RWPE1 (cell line): ENCODE data around the gene DLGAP1.

Source experiments
- CTCF ChIA-PET: fragments of 350-600 bp; sonication (Branson Sonifier 250); formaldehyde crosslinking; extraction: SDS; loops from one replicate; lab custom pipeline; 2021; lab: Yijun Ruan, JAX
- POLR2A ChIA-PET: fragments of 400-600 bp; formaldehyde crosslinking; extraction: SDS; loops from one replicate; lab custom pipeline; 2020; ENCODE audit warnings: antibody characterized with exemption; ENCODE audit not compliant: low non-redundant PET; lab: Yijun Ruan, JAX
- DNase-seq: peaks from one replicate; pipeline ENCODE4 v3.0.0; 2012; ENCODE audit warnings: low spot score
- H3K27ac ChIP-seq: fragments of 450-650 bp; 2 replicates; pipeline ENCODE4 v1.5.1; 2017
- TF ChIP-seq, protein P1 (sequence below): fragments of 450-650 bp; conservative IDR thresholded peaks from 2 replicates; pipeline ENCODE4 v1.5.1; 2017; ENCODE audit warnings: low read depth, mild to moderate bottlenecking

Gene DLGAP1

DNA sequence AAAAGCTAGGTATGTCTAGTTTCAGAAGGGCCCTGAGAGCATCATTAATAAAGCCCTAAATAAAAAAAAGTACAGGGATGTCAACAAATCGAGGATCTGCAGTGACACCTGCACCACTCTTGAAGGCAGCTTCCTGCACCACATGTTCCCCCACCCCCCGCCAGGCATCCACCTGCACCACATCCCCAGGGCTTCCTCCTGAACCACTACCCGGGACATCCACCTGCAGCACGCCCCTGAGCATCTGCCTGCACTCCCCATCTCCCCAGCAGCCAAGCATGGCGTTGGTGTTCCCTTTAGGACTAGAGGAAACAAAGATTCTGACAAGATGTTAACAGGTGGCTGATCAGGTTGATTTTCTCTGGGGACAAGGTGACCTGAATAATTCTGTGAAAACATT, 55.2 kb downstream of the DLGAP1 start:
- no peak for DNase-seq
- CTCF ChIA-PET: no interaction called here
- TF ChIP-seq, protein P1, sequence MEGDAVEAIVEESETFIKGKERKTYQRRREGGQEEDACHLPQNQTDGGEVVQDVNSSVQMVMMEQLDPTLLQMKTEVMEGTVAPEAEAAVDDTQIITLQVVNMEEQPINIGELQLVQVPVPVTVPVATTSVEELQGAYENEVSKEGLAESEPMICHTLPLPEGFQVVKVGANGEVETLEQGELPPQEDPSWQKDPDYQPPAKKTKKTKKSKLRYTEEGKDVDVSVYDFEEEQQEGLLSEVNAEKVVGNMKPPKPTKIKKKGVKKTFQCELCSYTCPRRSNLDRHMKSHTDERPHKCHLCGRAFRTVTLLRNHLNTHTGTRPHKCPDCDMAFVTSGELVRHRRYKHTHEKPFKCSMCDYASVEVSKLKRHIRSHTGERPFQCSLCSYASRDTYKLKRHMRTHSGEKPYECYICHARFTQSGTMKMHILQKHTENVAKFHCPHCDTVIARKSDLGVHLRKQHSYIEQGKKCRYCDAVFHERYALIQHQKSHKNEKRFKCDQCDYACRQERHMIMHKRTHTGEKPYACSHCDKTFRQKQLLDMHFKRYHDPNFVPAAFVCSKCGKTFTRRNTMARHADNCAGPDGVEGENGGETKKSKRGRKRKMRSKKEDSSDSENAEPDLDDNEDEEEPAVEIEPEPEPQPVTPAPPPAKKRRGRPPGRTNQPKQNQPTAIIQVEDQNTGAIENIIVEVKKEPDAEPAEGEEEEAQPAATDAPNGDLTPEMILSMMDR: no peak
- H3K27ac ChIP-seq: no peak overlapping the region
- POLR2A ChIA-PET: no interaction called here

DNA sequence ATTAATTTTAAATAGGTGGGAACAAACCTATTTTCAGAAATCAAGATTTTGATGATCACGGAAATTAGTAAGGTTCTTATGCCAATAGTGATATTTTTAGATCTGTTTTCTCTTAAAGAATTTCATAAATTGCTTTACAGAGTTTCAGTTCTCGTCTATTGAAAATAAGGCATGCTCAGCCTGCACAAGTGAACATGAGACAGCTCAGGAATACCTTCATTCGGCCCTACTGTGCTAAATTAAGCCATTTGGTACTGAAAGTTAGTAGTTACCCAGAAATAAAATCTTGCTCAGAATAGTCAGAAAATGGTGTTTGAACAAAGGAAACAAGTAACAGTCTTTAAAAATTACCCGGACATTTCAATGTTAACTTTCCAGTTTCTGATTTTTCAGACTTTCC, 60.4 kb downstream of the DLGAP1 start:
- no peak overlapping the region for H3K27ac ChIP-seq
- TF ChIP-seq, protein P1: no peak
- ChIA-PET CTCF (no interaction called here), POLR2A (no interaction called here)
- DNase-seq: no peak

DNA sequence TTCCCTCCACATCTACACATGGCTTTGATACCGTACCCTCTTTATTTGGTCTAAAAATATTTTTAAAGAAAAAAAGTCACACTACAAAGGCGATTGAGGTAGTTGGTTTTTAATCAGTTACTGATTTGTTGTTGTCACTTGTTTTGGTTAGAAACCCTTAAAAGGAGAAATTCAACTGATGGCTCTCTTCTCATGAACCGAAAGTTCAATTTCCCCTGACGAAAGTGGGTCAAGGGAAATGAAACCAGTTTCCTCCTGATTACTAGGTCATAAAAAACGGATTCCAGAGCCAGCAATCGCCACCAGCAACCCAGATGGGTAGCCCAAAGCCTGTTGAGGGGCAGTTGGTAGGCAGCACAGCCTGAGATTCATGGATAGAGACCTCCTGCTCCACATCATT, 63.2 kb downstream of the DLGAP1 start:
- no peak overlapping the region for H3K27ac ChIP-seq
- CTCF ChIA-PET: no interaction called here

DNA sequence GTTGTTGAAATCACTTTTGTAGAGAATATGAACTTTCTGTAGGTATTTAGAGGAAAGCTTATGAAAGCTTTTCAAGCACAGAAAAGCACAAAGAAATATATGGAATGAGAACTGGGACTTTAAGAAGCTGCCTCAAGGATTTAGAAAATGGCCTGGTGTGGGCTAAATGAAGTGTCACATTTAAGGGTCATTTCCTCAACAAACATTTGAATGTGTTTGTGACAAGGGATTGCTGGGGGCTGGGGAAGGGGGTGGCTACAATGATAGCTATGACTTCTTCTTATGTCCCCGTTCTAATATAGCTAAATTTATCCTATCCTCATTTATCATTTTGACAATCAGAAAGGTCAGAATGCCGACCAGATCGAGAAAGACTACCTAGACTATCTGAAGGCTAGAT, 69.2 kb downstream of the DLGAP1 start:
- DNase-seq: no peak
- ChIA-PET CTCF (no interaction called here), POLR2A (no interaction called here)
- TF ChIP-seq, protein P1: no peak
- no peak overlapping the region for H3K27ac ChIP-seq

More for the DNA sequence above, 63.2 kb downstream of the DLGAP1 start:
- POLR2A ChIA-PET: no interaction called here
- DNase-seq: no peak
- TF ChIP-seq, protein P1: no peak

DNA sequence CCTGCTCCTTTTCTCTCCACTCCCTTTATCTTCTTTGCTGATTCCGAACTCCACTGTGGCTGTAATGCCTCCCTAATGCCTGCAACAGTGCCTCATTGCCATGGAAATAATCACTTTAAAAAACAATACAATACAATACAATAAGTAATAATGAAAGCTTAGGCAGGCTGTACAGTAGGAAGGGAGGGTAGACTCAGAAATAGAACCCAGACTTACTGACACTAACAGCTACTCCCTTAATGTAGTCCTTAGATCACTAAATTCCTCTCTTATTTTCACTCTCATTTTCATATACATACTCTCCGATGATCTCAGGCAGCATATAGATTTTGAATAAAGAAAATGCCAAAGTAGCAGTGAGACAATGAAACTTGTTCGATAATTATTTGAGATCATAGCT, 70.2 kb downstream of the DLGAP1 start:
- TF ChIP-seq, protein P1: no peak
- ChIA-PET POLR2A (no interaction called here), CTCF (no interaction called here)
- H3K27ac ChIP-seq: no peak overlapping the region
- no peak for DNase-seq

DNA sequence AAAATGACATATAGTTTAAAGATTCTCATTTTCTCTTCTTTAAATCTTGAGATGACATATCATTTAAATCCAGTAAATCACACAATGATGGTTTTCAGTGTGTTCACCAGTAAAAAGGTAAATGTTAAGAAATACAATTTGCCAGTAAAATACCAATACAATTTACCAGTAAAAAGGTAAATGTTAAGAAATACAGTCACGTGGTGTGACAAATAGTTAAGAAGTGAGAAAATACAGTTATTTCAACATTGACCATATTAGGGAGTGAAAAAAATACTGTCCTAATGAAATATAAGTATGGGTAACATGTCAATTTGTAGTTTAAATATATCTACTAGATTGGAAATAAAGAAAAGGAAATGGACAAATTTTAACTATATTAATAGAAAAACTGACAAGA, 80.5 kb downstream of the DLGAP1 start:
- no peak overlapping the region for H3K27ac ChIP-seq
- CTCF ChIA-PET: no interaction called here

More for the DNA sequence above, 80.5 kb downstream of the DLGAP1 start:
- DNase-seq: no peak
- POLR2A ChIA-PET: no interaction called here
- TF ChIP-seq, protein P1: no peak
